ENCODE results near the gene CANX.

- no peak for TF ChIP-seq POLR2A (IDR thresholded peaks at IDR 0.05)
- TF ChIP-seq, protein P1, sequence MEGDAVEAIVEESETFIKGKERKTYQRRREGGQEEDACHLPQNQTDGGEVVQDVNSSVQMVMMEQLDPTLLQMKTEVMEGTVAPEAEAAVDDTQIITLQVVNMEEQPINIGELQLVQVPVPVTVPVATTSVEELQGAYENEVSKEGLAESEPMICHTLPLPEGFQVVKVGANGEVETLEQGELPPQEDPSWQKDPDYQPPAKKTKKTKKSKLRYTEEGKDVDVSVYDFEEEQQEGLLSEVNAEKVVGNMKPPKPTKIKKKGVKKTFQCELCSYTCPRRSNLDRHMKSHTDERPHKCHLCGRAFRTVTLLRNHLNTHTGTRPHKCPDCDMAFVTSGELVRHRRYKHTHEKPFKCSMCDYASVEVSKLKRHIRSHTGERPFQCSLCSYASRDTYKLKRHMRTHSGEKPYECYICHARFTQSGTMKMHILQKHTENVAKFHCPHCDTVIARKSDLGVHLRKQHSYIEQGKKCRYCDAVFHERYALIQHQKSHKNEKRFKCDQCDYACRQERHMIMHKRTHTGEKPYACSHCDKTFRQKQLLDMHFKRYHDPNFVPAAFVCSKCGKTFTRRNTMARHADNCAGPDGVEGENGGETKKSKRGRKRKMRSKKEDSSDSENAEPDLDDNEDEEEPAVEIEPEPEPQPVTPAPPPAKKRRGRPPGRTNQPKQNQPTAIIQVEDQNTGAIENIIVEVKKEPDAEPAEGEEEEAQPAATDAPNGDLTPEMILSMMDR (IDR thresholded peaks at IDR 0.05) = no peak
These were observed 33.1 kb downstream of the CANX start for GRCh38 chr5:179731791-179732411.
